ENCODE data around the gene VCPKMT.

Gene VCPKMT

DNA sequence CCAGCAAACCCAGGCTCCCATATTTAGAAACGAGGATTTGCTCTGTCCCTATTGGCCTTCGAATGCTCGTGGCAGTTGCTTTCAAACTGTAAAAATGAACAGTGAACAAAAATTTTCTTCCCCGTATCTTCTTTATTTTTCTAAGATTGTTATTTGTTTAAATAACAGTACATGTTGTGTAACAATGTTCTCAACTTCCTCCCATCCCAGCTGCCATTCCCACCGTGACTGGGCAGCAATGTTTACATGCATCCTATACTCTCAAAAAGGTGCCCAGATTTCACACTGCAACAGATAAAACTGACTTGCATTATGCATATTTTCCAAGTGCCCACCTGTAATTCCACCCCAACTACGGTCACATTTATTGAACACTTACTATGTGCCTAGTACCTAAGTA is 12.8 kb downstream of the VCPKMT start:
- Histone ChIP-seq H3K79me2 (ENCODE audit: control insufficient read depth, low read length) (no peaks in the 10 kb centered on the region), H3K27me3 (ENCODE audit: control insufficient read depth, low read length) (no peaks in the 10 kb centered on the region)
- no peak for TF ChIP-seq EZH2phosphoT487 (IDR thresholded peaks at IDR 0.05; ENCODE audit: borderline replicate concordance, low read length)
- TF ChIP-seq, protein P1, sequence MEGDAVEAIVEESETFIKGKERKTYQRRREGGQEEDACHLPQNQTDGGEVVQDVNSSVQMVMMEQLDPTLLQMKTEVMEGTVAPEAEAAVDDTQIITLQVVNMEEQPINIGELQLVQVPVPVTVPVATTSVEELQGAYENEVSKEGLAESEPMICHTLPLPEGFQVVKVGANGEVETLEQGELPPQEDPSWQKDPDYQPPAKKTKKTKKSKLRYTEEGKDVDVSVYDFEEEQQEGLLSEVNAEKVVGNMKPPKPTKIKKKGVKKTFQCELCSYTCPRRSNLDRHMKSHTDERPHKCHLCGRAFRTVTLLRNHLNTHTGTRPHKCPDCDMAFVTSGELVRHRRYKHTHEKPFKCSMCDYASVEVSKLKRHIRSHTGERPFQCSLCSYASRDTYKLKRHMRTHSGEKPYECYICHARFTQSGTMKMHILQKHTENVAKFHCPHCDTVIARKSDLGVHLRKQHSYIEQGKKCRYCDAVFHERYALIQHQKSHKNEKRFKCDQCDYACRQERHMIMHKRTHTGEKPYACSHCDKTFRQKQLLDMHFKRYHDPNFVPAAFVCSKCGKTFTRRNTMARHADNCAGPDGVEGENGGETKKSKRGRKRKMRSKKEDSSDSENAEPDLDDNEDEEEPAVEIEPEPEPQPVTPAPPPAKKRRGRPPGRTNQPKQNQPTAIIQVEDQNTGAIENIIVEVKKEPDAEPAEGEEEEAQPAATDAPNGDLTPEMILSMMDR (IDR thresholded peaks at IDR 0.05; ENCODE audit: low read depth, low read length, poor library complexity, severe bottlenecking) = no peak

DNA sequence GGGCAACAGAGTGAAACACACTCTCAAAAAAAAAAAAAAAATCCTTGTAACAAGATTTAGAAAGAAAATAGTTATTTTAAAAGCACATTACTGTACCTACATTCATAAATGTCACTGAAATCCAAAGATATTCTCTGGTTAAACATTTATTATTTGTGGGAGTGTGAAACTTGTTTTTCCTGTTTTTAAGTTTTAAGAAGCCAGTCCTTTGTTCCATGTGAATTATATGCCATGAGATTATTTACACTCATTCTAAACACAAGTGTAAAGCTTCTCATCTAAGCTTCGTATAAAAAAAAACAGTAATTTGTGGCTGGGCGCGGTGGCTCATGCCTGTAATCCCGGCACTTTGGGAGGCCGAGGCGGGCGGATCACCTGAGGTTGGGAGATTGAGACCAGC is 15.0 kb downstream of the VCPKMT start:
- Histone ChIP-seq H3K9me2 (replicated peaks; ENCODE audit: control insufficient read depth, low read length) (no peaks in the 10 kb centered on the region), H3K27me3 (ENCODE audit: control insufficient read depth, low read length) (no peaks in the 10 kb centered on the region), H3K4me3 (ENCODE audit: low read length) (no peak overlapping the region), H4K20me1 (ENCODE audit: control insufficient read depth, insufficient read depth, low read depth, low read length) (no peaks in the 10 kb centered on the region), H3K9me3 (ENCODE audit: control insufficient read depth, insufficient read depth, low read length) (no peaks in the 10 kb centered on the region), H3K4me1 (ENCODE audit: control insufficient read depth, low read length) (peaks cover 14% of the 10 kb centered on the region), H3K4me2 (ENCODE audit: low read length) (no peak overlapping the region), H3F3A (ENCODE audit: control insufficient read depth, insufficient read depth) (peaks cover 9% of the 10 kb centered on the region), H3K27ac (ENCODE audit: low read depth, low read length) (no peak overlapping the region), H3K36me3 (ENCODE audit: control insufficient read depth, low read length) (no peaks in the 10 kb centered on the region), H3K79me2 (ENCODE audit: control insufficient read depth, low read length) (no peaks in the 10 kb centered on the region)
- TF ChIP-seq EZH2phosphoT487 (IDR thresholded peaks at IDR 0.05; ENCODE audit: borderline replicate concordance, low read length) = no peak
- TF ChIP-seq, protein P1 (IDR thresholded peaks at IDR 0.05; ENCODE audit: low read depth, low read length, poor library complexity, severe bottlenecking) = no peak

More for the DNA sequence above, 12.8 kb downstream of the VCPKMT start:
- Histone ChIP-seq H3K4me2 (ENCODE audit: low read length) (no peak overlapping the region), H3K36me3 (ENCODE audit: control insufficient read depth, low read length) (peaks cover 12% of the 10 kb centered on the region), H4K20me1 (ENCODE audit: control insufficient read depth, insufficient read depth, low read depth, low read length) (no peaks in the 10 kb centered on the region), H3K27ac (ENCODE audit: low read depth, low read length) (no peak overlapping the region), H3K4me1 (ENCODE audit: control insufficient read depth, low read length) (peaks cover 8% of the 10 kb centered on the region), H3F3A (ENCODE audit: control insufficient read depth, insufficient read depth) (peaks cover 16% of the 10 kb centered on the region), H3K4me3 (ENCODE audit: low read length) (no peak overlapping the region), H3K9me2 (replicated peaks; ENCODE audit: control insufficient read depth, low read length) (no peaks in the 10 kb centered on the region), H3K9me3 (ENCODE audit: control insufficient read depth, insufficient read depth, low read length) (no peaks in the 10 kb centered on the region)

DNA sequence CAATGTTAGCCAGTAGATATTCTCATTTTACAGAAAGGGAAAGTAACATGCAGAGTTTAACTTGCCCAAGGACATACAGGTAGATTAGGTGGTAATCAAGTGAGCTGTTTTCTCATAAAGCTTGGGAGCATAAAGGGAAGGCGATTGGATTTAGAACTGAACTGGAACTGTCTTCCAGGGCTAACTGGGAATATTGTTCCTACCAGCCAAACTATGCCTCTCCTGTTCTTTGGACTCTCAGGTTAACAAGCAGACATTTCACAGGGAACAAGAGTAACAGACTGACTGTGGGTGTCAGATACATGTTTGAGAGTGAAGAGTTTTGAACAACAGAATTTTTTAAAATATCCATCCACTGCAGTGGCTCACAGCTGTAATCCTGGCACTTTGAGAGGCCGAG is 15.6 kb downstream of the VCPKMT start:
- H3F3A ChIP-seq (ENCODE audit: control insufficient read depth, insufficient read depth) = peaks cover 4% of the 10 kb centered on the region
- no peaks in the 10 kb centered on the region for H4K20me1 ChIP-seq (ENCODE audit: control insufficient read depth, insufficient read depth, low read depth, low read length)
- H3K4me3 ChIP-seq (ENCODE audit: low read length) = no peak overlapping the region
- H3K27ac ChIP-seq (ENCODE audit: low read depth, low read length) = no peak overlapping the region
- no peaks in the 10 kb centered on the region for H3K79me2 ChIP-seq (ENCODE audit: control insufficient read depth, low read length)
- no peaks in the 10 kb centered on the region for H3K36me3 ChIP-seq (ENCODE audit: control insufficient read depth, low read length)
- no peak overlapping the region for H3K4me2 ChIP-seq (ENCODE audit: low read length)
- H3K4me1 ChIP-seq (ENCODE audit: control insufficient read depth, low read length) = peaks cover 20% of the 10 kb centered on the region
- H3K9me2 ChIP-seq (replicated peaks; ENCODE audit: control insufficient read depth, low read length) = no peaks in the 10 kb centered on the region
- no peaks in the 10 kb centered on the region for H3K27me3 ChIP-seq (ENCODE audit: control insufficient read depth, low read length)
- no peaks in the 10 kb centered on the region for H3K9me3 ChIP-seq (ENCODE audit: control insufficient read depth, insufficient read depth, low read length)
- no peak for TF ChIP-seq EZH2phosphoT487 (IDR thresholded peaks at IDR 0.05; ENCODE audit: borderline replicate concordance, low read length)
- TF ChIP-seq, protein P1 (IDR thresholded peaks at IDR 0.05; ENCODE audit: low read depth, low read length, poor library complexity, severe bottlenecking) = no peak

Measured in DOHH2 (cell line).